SJCRH30 (cell line): Measurements from ENCODE around the gene AK8. TPM values are rescaled to one million over a fixed set of nuclear protein-coding genes. Genes with fewer than 3 reads are reported as not detected.
A peak's percentile ranks its signal among the peaks of the same experiment; 100 is the strongest.

ENCODE experiments used
- DNase-seq, 2 experiments: peaks; one replicate each; pipeline ENCODE4 v3.0.0-alpha.2; 2015 to 2020
- H3K27ac ChIP-seq: fragments of 250-450 bp; sonication (Bioruptor Pico); 2 replicates; pipeline ENCODE4 v1.5.1; 2020; ENCODE audit warnings: mild to moderate bottlenecking, moderate library complexity
- H3K27me3 ChIP-seq: fragments of 250-450 bp; sonication (Bioruptor Pico); 2 replicates; pipeline ENCODE4 v1.5.1; 2020; ENCODE audit warnings: mild to moderate bottlenecking, moderate library complexity
- H3K36me3 ChIP-seq: fragments of 250-450 bp; sonication (Bioruptor Pico); 2 replicates; pipeline ENCODE4 v1.5.1; 2020; ENCODE audit warnings: mild to moderate bottlenecking, moderate library complexity
- H3K4me1 ChIP-seq: fragments of 250-450 bp; sonication (Bioruptor Pico); 2 replicates; pipeline ENCODE4 v1.5.1; 2020; ENCODE audit warnings: mild to moderate bottlenecking, moderate library complexity
- H3K4me3 ChIP-seq: fragments of 250-450 bp; sonication (Bioruptor Pico); 2 replicates; pipeline ENCODE4 v1.5.1; 2020; ENCODE audit warnings: mild to moderate bottlenecking, moderate library complexity
- H3K9me3 ChIP-seq: fragments of 250-450 bp; sonication (Bioruptor Pico); replicated peaks from 2 replicates; pipeline ENCODE4 v1.5.1; 2020; ENCODE audit warnings: mild to moderate bottlenecking, moderate library complexity
- total RNA-seq: library from RNA; depleted of rRNA; stranded (reverse); fragments of >200 nt; shearing (Covaris generic); gene quantifications from 2 replicates; pipeline ENCODE4 v1.2.3, GENCODE V29; 2014

The AK8 gene
- total RNA-seq, 1 experiment from 2014 or later = not detected

DNA sequence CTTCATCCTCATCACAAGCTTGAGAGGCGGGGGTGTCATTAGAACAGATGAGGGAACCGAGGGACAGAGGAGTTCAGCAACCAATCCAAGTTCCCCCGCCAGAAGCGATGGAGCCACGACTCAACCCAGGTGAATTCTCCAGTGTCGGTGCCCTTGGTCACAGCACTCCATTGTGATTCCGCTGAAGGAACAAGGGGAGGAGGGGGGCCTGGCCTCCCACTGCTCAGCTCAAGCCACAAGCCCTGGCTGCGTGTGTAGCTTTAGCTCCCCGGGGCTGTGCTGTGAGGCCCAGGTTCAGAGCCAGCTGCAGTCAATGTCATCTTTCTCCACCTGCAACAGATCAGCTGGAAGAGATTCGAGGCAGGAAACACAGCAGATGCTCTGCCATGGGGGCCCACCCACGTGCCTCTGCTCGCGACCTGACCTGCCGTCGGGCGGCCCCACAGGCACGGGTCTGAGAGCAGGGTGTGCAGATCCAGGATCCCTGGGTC is 135.2 kb downstream of the AK8 start:
- peaks cover 17% of the 10 kb centered on the region for H3K27me3 ChIP-seq

DNA sequence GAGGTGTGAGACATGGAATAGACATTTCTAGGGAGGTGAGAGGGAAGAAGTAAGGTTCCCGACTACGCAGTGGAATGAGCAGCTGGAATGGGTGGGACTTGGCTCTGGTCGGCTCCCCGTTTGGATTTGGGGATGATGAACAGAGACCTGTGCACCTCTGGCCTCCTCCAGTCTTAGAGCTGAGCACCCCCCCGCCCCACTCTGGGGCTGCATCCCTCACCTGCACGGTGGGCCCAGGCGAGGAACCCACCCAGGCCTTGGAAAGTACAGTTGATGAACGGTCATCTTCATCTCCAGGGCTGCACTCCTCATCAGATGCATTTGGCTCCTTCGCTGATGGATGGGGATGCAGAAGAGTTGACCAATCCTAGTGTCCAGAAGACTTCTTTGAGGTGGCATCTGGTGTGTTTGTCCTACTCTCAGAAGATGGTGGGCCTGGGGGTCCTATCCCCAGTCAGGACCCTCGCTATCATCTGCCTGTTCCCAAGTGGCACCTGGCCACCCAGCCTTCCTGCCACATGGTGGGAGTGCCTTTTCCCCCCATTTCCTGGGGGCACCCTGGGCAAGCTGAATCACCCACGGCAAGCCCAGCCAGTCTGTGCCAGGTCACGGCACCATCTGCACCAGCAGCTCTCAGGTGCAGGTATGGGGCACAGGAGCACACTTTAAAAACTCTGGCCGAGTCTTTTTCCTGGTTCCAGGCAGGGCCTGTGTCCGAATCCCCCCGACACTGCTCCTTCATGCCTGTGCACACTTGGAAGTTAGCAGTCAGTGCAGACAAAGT is 137.4 kb downstream of the AK8 start:
- Histone ChIP-seq H3K27me3 (peaks cover 15% of the 10 kb centered on the region), H3K9me3 (no peaks in the 10 kb centered on the region), H3K36me3 (no peaks in the 10 kb centered on the region), H3K27ac (no peak overlapping the region), H3K4me3 (no peak overlapping the region), H3K4me1 (peaks cover 30% of the 10 kb centered on the region)
- no peak for DNase-seq

More for the DNA sequence above, 135.2 kb downstream of the AK8 start:
- no peak overlapping the region for H3K27ac ChIP-seq
- no peaks in the 10 kb centered on the region for H3K36me3 ChIP-seq
- DNase-seq = peak in 1 of 2 experiments; percentile 31
- peaks cover 31% of the 10 kb centered on the region for H3K4me1 ChIP-seq
- H3K4me3 ChIP-seq = no peak overlapping the region
- H3K9me3 ChIP-seq = no peaks in the 10 kb centered on the region

DNA sequence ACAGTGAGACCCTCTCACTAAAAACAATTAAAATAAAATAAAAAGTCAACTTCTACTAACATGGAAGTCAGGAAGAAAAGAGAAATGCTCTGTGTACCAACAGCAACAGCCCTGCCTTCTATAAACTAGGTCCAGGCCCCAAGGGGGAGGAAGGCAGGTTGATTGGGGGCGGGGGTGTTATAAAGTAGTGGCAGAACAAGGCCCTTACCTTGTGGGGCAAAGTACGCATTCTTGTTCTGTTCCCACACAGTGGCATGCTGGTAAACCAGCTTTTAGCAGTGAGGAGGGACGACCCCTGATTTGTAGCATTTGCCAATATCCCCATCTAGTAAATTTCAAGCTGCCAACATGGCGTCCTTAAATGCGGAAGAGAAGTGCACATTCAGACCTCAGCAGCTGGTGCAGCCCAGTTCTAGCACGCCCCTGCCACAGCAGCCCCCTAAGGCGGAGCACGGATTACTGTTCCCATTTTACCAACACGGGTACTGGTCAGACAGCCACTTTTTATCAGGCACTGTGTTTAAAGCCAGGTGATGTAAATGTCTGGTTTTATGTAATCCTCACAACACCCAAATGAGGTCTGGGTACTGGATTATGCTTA is 138.3 kb downstream of the AK8 start:
- DNase-seq = no peak
- H3K9me3 ChIP-seq = no peaks in the 10 kb centered on the region
- H3K27ac ChIP-seq = no peak overlapping the region
- H3K36me3 ChIP-seq = no peaks in the 10 kb centered on the region
- no peak overlapping the region for H3K4me3 ChIP-seq
- peaks cover 21% of the 10 kb centered on the region for H3K4me1 ChIP-seq
- H3K27me3 ChIP-seq = peaks cover 7% of the 10 kb centered on the region

DNA sequence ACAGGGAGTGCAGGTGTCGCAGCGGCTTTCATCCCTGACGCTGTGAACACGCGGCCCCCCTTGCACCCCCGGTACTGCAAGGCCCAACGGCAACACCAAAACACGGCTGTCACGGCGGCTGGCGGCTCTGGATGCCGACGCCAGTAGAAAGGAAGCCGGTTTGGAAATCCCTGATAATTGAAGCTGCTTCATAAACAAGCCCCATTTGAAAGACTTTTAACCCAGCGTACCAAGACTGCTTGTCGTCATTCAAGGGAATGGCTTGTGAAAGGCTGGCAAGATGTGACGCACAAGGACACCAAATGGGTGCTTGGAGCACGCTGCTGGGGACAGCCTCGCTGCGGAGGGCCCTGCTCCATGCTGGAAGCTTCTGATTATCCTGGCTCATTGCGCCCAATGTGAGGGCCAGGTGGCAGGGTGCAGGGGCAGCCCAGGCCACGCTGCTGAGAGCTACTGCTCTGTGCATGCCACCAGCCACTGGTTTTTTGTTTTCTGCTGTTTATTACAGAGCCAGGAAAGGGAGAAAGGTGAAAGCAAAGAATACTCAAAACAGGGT is 144.7 kb downstream of the AK8 start:
- H3K27me3 ChIP-seq = no peaks in the 10 kb centered on the region
- peak in 1 of 2 experiments; percentile 12 for DNase-seq
- H3K36me3 ChIP-seq = no peaks in the 10 kb centered on the region
- H3K4me3 ChIP-seq = no peak overlapping the region
- no peak overlapping the region for H3K27ac ChIP-seq
- no peaks in the 10 kb centered on the region for H3K9me3 ChIP-seq
- peaks cover 14% of the 10 kb centered on the region; the same call in 1 of the 2 replicates for H3K4me1 ChIP-seq

DNA sequence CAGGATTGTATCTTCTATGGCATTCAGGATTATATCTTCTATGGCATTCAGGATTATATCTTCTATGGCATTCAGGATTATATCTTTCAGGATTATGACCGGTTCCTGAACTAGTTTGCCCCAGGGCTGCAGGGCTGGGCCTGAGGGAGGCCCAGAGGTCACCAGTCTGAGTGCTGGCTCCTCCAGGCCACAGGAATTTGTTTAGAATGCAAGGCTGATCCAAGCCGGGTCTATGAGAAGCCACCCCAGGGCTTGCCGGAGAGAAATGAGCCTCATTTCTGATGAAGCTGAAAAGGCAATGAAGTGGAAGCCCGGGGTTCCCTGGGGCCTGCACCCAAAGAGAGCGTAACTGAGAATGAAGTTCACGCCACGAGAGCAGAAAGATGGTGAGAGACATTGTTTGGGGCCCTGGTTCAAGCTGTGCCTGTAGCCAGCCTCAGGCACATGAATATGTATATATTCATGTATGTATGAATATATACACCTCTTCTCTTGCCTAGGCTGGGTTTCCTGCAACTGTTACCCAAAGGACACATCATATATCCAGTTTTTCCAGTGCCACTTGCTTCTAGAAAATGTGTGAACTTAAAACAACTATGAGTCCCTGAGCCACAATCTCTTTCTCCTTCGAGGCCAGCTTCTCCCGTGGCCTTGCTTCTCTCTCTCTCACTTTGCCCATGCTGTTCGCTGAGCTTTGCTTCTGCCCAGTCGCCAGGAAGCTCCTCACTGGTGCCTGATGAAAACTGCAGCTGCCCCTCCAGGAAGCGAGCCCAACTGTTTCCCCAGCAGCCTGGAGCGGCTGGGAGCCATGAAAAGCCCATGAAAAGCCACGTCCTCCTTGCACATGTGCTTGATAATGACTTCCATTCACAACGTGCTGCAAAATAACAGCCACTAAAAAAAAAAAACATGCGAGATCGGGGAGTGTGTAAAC is 145.5 kb downstream of the AK8 start:
- H3K4me3 ChIP-seq = no peak overlapping the region
- H3K27ac ChIP-seq = no peak overlapping the region; the same call in 1 of the 2 replicates
- no peaks in the 10 kb centered on the region for H3K36me3 ChIP-seq
- peaks cover 21% of the 10 kb centered on the region for H3K4me1 ChIP-seq
- H3K9me3 ChIP-seq = no peaks in the 10 kb centered on the region
- peak; percentile 48 to 49 for DNase-seq
- no peaks in the 10 kb centered on the region for H3K27me3 ChIP-seq

DNA sequence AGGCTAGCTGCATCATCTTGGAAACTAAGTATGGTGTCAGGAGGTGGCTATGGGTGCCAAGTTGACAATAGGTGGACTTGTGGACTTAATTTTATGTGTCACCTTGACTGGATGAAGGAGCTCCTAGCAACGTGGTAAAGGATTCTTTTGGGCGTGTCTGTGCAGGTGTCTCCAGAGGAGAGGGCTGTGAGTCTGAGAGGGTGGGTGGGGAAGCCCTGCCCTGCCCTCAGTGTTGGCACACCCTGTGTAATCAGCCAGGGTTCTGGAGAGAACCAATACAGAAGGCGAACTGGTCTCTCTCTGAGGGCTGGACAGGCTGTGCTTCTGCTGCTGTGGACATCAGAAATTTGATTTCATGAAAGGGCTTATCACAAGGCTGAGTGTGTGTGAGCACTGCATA is 146.9 kb downstream of the AK8 start:
- H3K4me3 ChIP-seq = no peak overlapping the region

DNA sequence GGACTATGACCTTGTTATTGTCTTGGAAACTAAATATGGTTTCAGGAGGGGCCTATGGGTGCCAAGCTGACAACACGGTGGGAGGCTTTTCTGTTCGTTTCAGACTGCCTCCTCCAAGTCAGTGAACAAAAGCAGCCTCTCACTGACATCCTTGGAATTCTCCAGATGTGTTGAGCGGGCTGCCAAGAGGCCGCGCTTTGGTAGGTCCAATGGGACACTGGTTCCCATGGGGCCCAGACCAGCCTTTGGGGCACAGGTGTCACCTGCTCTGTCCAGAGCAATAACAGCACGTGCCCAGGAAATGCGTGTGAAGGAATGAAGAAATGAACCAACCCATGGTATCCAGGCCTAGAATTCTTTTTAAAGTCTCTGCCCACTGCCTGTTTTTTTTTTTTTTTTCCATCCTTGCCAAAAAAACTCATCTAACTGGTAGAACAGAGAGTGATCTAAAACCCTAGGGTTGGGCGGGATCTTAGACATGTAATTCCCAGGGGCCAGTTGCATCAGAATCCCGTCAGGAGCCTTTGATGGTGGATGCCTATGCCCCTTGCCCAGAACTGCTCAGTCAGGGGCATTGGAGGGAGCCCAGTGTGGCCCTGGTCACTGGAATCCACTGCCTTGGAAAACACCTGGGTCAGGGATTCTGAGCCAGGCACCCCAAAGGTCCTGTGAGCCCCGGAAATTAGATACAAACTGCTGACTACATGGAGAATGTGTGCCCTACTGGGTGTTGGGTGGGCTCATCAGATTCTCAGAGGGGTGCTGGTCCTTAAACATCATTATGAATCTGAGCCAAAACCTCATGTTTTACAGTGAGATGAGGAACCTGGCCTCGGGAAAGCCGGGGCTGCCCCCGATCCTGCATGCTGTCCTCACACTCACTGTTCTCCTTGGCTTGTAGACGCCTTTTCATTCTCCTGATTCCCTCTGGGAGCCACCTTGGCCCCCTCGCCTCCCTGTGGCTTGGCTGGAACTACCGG is 147.7 kb downstream of the AK8 start:
- Histone ChIP-seq H3K27ac (no peak overlapping the region), H3K27me3 (no peaks in the 10 kb centered on the region)
- no peak for DNase-seq

More for the DNA sequence above, 146.9 kb downstream of the AK8 start:
- Histone ChIP-seq H3K4me1 (peaks cover 33% of the 10 kb centered on the region), H3K9me3 (no peaks in the 10 kb centered on the region), H3K36me3 (no peaks in the 10 kb centered on the region), H3K27ac (no peak overlapping the region), H3K27me3 (no peaks in the 10 kb centered on the region)
- no peak for DNase-seq

DNA sequence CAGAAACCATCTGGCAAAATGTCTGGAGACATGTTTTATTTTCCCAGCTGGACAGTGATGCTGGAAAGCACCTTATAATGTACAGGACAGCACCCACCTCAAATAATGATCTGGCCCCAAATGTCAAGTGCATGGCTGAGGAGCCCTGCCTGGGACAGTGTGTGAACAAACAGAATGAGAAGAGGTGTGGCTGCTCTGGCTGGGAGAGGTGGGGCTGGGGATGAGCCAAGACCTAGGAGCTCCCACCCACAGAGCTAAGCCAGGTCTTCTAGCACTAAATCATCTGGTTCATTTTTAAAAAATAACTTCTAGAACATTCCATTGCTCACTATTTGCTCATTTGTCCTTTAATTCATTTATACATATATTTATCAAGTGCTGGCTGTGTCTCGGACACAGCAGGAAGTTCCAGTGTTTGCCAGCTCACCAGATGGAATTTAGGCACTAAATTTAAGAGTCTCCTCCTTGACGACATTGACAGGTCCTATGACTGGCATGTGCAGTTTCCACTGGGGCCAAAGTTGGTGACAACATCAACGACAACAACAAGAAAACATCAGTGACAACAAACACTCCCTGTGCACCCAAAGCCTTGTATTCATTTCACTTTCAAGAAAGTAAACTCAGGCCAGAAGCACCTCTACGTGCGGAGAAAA is 148.7 kb downstream of the AK8 start:
- H3K27me3 ChIP-seq = no peaks in the 10 kb centered on the region
- H3K4me1 ChIP-seq = peaks cover 34% of the 10 kb centered on the region
- DNase-seq = no peak
- no peak overlapping the region for H3K4me3 ChIP-seq
- H3K27ac ChIP-seq = no peak overlapping the region
- no peaks in the 10 kb centered on the region for H3K36me3 ChIP-seq
- H3K9me3 ChIP-seq = no peaks in the 10 kb centered on the region

More for the DNA sequence above, 147.7 kb downstream of the AK8 start:
- H3K4me3 ChIP-seq = no peak overlapping the region
- H3K4me1 ChIP-seq = peaks cover 34% of the 10 kb centered on the region
- H3K36me3 ChIP-seq = no peaks in the 10 kb centered on the region
- no peaks in the 10 kb centered on the region for H3K9me3 ChIP-seq

DNA sequence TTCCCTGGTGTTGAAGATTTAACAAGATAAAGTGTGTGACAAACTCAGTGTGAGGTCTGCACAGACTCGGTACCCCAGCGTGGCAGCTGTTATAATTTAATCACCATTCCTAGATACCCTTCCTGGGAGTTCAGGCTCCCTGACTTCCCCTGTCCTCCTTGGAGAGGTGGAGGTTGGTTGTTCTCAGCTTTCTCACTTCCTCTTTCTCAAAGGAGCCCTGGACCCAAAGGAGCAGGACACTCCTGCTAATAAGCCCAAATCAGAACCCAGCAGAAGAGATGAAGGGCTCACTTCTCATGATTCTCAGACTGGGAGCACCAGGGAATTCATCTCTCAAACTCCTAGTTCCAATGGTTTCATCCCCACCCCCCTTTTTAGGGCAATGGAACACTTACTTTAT is 149.6 kb downstream of the AK8 start:
- no peaks in the 10 kb centered on the region for H3K9me3 ChIP-seq
- no peaks in the 10 kb centered on the region for H3K36me3 ChIP-seq
- H3K27ac ChIP-seq = no peak overlapping the region
- peaks cover 34% of the 10 kb centered on the region for H3K4me1 ChIP-seq
- peak; percentile 41 to 66 for DNase-seq
- H3K4me3 ChIP-seq = no peak overlapping the region
- no peaks in the 10 kb centered on the region for H3K27me3 ChIP-seq

DNA sequence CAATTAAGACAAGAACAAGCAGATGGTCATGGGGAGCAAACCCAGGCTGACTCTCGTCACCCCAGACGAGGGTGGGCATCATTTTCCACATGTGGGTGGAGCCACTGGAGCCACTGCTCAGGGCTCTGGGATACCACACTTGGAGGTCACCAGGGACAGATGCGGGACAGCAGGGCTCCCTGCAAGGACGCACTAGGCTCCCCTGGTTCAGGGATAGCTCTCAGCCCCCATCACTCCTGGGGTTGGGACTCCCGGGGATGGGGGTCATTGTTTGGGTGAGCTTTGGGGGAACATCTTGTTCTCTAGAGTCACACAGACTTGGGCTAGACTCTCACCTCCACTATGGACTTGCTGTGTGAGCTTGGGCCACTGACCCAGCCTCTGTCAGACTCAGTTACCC is 150.0 kb downstream of the AK8 start:
- peaks cover 34% of the 10 kb centered on the region for H3K4me1 ChIP-seq
- peak in 1 of 2 experiments; percentile 20 for DNase-seq
- H3K27ac ChIP-seq = no peak overlapping the region
- no peaks in the 10 kb centered on the region for H3K36me3 ChIP-seq
- H3K9me3 ChIP-seq = no peaks in the 10 kb centered on the region
- no peaks in the 10 kb centered on the region for H3K27me3 ChIP-seq
- no peak overlapping the region for H3K4me3 ChIP-seq

DNA sequence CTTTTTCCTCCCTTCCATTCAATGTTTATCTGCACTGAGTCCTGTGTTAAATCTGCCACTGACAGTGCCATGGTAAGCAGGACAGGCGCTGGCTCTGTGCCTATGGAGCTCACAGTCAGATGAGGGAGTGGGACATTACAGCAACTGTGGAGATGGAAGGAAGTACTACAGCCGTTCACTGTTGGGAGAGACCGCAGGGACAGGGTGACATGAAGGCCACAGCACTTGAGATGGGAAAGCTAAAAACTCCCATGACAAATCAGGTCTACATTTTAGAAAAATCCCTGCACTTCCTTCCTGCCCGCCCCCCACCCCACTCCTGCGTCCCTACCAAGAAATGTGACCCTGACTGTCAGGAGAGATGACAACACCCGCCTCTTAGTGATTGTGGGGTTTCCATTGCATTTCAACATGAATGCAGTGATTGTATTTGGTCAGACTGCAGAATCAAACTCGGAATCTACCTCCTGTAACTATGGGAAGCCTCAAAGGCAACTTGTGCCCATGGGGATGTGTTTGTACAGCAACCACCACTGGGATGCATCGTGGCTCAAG is 151.4 kb downstream of the AK8 start:
- H3K36me3 ChIP-seq = no peaks in the 10 kb centered on the region
- peak; percentile 87 to 93 for DNase-seq

DNA sequence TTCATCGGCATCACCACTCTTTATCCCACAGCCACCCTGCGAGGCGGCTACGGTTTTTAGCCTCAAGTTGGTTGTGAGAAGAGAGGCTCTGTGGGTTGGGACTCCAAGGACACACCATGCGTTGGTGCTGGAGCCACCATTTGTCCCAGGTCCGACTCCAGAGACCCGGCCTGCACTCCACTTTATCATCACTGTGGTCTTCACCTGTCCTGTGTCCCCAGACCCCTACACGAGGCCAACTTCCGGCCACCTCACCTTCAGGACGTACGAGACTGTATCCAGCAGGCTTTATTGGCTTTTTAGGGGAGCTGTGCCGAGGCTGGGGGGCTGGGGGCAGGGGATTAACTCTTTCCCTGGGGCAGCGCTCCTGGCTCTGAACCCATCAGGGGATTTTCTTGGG is 152.8 kb downstream of the AK8 start:
- Histone ChIP-seq H3K9me3 (no peaks in the 10 kb centered on the region), H3K4me1 (peaks cover 28% of the 10 kb centered on the region), H3K4me3 (no peak overlapping the region), H3K36me3 (no peaks in the 10 kb centered on the region), H3K27ac (no peak overlapping the region), H3K27me3 (no peaks in the 10 kb centered on the region)
- DNase-seq = no peak

More for the DNA sequence above, 151.4 kb downstream of the AK8 start:
- no peaks in the 10 kb centered on the region for H3K27me3 ChIP-seq
- peak overlapping the region; percentile 59 for H3K27ac ChIP-seq
- H3K4me1 ChIP-seq = peaks cover 28% of the 10 kb centered on the region
- H3K9me3 ChIP-seq = no peaks in the 10 kb centered on the region
- H3K4me3 ChIP-seq = no peak overlapping the region

DNA sequence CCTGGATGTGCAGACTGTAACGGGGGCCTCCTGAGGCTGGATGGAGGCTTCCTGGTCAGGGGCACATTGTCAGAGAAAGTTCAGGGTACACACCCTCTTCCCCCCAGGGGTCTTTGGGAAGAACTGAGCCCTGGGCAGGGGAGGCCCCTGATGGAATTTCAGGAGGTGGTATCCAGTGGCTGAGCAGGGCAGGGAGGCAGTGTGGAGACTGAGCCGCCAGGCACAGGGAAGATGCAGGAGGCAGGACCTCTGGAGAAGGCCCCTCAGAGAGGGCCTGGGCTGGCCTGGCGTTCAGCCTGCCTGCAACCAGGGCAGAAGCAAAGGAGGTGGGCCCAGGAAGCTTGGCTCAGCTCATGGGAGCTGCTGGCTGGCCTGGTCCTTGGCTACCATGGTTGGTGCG is 154.3 kb downstream of the AK8 start:
- no peak overlapping the region for H3K4me3 ChIP-seq
- H3K9me3 ChIP-seq = no peaks in the 10 kb centered on the region
- peaks cover 25% of the 10 kb centered on the region for H3K4me1 ChIP-seq
- H3K27me3 ChIP-seq = no peaks in the 10 kb centered on the region
- H3K36me3 ChIP-seq = no peaks in the 10 kb centered on the region
- H3K27ac ChIP-seq = no peak overlapping the region
- DNase-seq = no peak
